Measurements from ENCODE around the gene FXYD7. TPM values are rescaled to one million over a fixed set of nuclear protein-coding genes. Genes with fewer than 3 reads are reported as not detected.

FXYD7 gene
- total and polyA plus RNA-seq, 8 donors: 0.23 to 0.61 TPM; not detected in 6

DNA sequence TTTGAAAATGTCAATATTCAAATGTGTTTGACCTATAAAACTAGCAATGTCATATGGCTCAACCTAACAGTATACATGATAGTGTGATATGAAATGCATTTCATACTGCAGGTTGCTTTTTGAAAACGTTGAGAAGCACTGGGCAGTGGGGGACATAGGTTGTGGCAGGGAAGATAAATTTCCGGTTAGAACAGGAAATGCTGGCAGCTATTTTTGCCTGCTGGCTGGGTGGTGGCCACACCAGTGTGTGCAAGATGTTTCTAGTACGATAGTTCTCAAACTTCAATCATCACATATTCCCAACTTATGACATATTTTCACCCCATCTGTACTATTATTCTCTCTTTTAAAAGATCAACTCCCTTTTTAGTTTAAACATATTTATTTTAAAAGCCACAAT, 28.7 kb downstream of the FXYD7 start:
- intact Hi-C loops (cut with DNase I): no loop called here
- TF ChIP-seq, protein P1, sequence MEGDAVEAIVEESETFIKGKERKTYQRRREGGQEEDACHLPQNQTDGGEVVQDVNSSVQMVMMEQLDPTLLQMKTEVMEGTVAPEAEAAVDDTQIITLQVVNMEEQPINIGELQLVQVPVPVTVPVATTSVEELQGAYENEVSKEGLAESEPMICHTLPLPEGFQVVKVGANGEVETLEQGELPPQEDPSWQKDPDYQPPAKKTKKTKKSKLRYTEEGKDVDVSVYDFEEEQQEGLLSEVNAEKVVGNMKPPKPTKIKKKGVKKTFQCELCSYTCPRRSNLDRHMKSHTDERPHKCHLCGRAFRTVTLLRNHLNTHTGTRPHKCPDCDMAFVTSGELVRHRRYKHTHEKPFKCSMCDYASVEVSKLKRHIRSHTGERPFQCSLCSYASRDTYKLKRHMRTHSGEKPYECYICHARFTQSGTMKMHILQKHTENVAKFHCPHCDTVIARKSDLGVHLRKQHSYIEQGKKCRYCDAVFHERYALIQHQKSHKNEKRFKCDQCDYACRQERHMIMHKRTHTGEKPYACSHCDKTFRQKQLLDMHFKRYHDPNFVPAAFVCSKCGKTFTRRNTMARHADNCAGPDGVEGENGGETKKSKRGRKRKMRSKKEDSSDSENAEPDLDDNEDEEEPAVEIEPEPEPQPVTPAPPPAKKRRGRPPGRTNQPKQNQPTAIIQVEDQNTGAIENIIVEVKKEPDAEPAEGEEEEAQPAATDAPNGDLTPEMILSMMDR (IDR thresholded peaks at IDR 0.05): no peak
- Histone ChIP-seq H3K4me3 (no peak overlapping the region), H3K27ac (no peak overlapping the region), H3K4me1 (no peaks in the 10 kb centered on the region), H3K27me3 (no peaks in the 10 kb centered on the region), H3K9me3 (no peaks in the 10 kb centered on the region), H3K36me3 (no peaks in the 10 kb centered on the region)
- DNase-seq: no peak
- 38 to 58% methylated on average over 3 of the region's 3 CpGs for WGBS, 2 donors
- no peak for ATAC-seq
- FAIRE-seq: no peak

DNA sequence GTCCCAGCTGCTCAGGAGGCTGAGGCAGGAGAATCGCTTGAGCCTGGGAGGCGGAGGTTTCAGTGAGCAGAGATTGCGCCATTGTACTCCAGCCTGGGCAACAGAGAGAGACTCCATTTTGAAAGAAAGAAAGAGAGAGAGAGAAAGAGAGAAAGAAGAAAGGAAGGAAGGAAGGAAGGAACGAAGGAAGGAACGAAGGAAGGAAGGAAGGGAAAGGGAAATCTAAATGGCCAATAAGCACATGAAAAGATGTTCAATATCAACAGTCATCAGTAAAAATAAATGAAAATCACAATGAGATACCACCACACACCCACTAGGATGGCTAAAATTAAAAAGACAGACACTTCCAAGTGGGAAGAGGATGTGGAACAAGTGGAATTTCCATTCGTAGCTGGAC, 31.2 kb downstream of the FXYD7 start:
- Histone ChIP-seq H3K4me3 (no peak overlapping the region), H3K4me1 (no peaks in the 10 kb centered on the region), H3K27me3 (no peaks in the 10 kb centered on the region), H3K9me3 (no peaks in the 10 kb centered on the region), H3K36me3 (no peaks in the 10 kb centered on the region), H3K27ac (no peak overlapping the region)
- TF ChIP-seq, protein P1 (IDR thresholded peaks at IDR 0.05): no peak
- no peak for DNase-seq
- 86 to 87% methylated on average over 6 of the region's 6 CpGs for WGBS, 2 donors
- no peak for ATAC-seq
- FAIRE-seq: no peak
- intact Hi-C loops (cut with DNase I): no loop called here

DNA sequence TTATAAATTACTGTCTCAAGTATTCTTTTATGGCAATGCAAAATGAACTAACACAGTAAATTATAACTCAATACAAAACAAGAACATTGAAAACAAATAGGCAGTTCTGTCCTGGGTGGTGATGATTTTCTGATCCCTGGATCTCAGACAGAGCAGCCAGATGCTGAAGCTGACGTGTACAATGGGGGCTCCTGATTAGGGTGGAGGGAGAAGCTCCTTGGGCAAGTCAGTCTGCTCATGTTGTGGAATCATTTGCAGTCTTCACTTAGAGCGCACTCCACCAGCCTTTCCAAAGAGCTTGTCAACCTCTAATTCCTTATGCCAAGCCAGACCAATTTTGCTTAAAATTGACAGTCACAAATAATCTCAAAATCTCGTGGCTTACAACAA, 33.1 kb downstream of the FXYD7 start:
- no peaks in the 10 kb centered on the region for H3K27me3 ChIP-seq
- no peaks in the 10 kb centered on the region for H3K36me3 ChIP-seq
- intact Hi-C loops (cut with DNase I): no loop called here
- DNase-seq (no peak), ATAC-seq (no peak), FAIRE-seq (no peak)
- TF ChIP-seq, protein P1 (IDR thresholded peaks at IDR 0.05): no peak
- no peaks in the 10 kb centered on the region for H3K9me3 ChIP-seq
- no peak overlapping the region for H3K4me3 ChIP-seq
- no peaks in the 10 kb centered on the region for H3K4me1 ChIP-seq
- no peak overlapping the region for H3K27ac ChIP-seq
- WGBS, 2 donors: 69 to 71% methylated on average over 3 of the region's 3 CpGs

DNA sequence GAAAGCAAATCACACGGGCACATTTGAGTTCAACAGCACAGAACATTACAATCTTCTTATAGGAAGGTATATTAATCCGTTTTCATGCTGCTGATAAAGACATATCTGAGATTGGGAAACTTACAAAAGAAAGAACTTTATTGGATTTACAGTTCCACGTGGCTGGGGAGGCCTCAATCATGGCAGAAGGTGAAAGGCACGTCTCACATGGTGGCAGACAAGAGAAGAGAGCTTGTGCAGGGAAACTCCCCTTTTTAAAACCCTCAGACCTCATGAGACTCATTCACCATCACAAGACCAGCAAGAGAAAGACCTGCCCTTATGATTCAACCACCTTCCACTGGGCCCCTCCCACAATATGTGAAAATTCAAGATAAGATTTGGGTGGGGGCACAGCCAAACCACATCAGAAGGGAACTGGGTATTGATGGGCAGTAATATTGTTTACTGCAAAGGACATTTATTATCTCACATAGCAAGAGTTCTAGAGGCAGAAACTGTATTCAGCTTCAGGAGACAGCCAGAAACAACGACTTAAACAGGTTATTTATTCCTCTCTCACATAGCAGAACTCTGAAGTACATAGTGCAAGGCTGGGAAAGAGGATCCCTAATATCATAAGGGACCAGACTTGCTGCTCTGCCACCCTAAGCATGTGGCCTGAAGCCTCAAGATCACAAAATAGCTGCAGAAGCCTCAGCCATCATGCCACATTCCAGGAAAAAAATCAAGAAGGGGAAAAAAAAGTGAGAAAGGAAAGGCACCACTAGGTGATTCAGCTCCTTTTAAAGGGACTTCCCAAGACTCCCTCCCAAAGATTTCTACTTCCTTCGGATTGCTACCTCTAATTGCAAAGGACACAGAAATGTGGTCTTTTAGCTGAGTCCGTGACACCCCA, 34.6 kb downstream of the FXYD7 start:
- no peak overlapping the region for H3K27ac ChIP-seq
- no peak for FAIRE-seq

More for the DNA sequence above, 34.6 kb downstream of the FXYD7 start:
- H3K9me3 ChIP-seq: no peaks in the 10 kb centered on the region
- WGBS, 2 donors: 68 to 70% methylated on average over 7 of the region's 7 CpGs
- no peaks in the 10 kb centered on the region for H3K4me1 ChIP-seq
- ATAC-seq (no peak), DNase-seq (no peak)
- no peak overlapping the region for H3K4me3 ChIP-seq
- TF ChIP-seq, protein P1 (IDR thresholded peaks at IDR 0.05): no peak
- no peaks in the 10 kb centered on the region for H3K36me3 ChIP-seq
- intact Hi-C loops (cut with DNase I): no loop called here
- H3K27me3 ChIP-seq: no peaks in the 10 kb centered on the region
